Measurements from ENCODE around the gene CTNNBL1.
A peak's percentile ranks its signal among the peaks of the same experiment; 100 is the strongest.
"Not testable (repeated sequence)": the region's sequence is repeated elsewhere in the genome, so short reads cannot be mapped to it uniquely, and the experiment has no call there.

The CTNNBL1 gene

GRCh38 chr20:37852666-37853065 lies 158.8 kb downstream of the CTNNBL1 start:
- in situ Hi-C loops (cut with HindIII; ENCODE audit: low sequenced_read_pairs), result no loop called here
- TF ChIP-seq CTCF (IDR thresholded peaks at IDR 0.05; ENCODE audit: low read depth, low read length, missing control alignments), result no peak
- DNase-seq (ENCODE audit: low read depth), result no peak
- H3K4me3 ChIP-seq (ENCODE audit: low read depth, low read length), result no peak overlapping the region

- TF ChIP-seq CTCF (IDR thresholded peaks at IDR 0.05; ENCODE audit: low read depth, low read length, missing control alignments), result no peak
- in situ Hi-C loops (cut with HindIII; ENCODE audit: low sequenced_read_pairs), result no loop called here
- DNase-seq (ENCODE audit: low read depth), result no peak
- no peak overlapping the region for H3K4me3 ChIP-seq (ENCODE audit: low read depth, low read length)
Measured at GRCh38 chr20:37853823-37854375, 160.1 kb downstream of the CTNNBL1 start.

- DNase-seq (ENCODE audit: low read depth); H3K4me3 ChIP-seq (ENCODE audit: low read depth, low read length); in situ Hi-C loops (cut with HindIII; ENCODE audit: low sequenced_read_pairs): not testable (repeated sequence)
Measured at GRCh38 chr20:37856034-37856433, 162.2 kb downstream of the CTNNBL1 start.

- in situ Hi-C loops (cut with HindIII; ENCODE audit: low sequenced_read_pairs), result no loop called here
- H3K4me3 ChIP-seq (ENCODE audit: low read depth, low read length), result no peak overlapping the region
- no peak for TF ChIP-seq CTCF (IDR thresholded peaks at IDR 0.05; ENCODE audit: low read depth, low read length, missing control alignments)
- DNase-seq (ENCODE audit: low read depth), result peak; percentile 28
Measured at GRCh38 chr20:37856932-37857660, 163.3 kb downstream of the CTNNBL1 start.

GRCh38 chr20:37859406-37860171 lies 165.8 kb downstream of the CTNNBL1 start:
- in situ Hi-C loops (cut with HindIII; ENCODE audit: low sequenced_read_pairs), result no loop called here
- no peak for TF ChIP-seq CTCF (IDR thresholded peaks at IDR 0.05; ENCODE audit: low read depth, low read length, missing control alignments)
- no peak for DNase-seq (ENCODE audit: low read depth)
- H3K4me3 ChIP-seq (ENCODE audit: low read depth, low read length), result no peak overlapping the region

GRCh38 chr20:37863289-37863688 lies 169.5 kb downstream of the CTNNBL1 start:
- no peak for DNase-seq (ENCODE audit: low read depth)
- TF ChIP-seq CTCF (IDR thresholded peaks at IDR 0.05; ENCODE audit: low read depth, low read length, missing control alignments), result no peak
- H3K4me3 ChIP-seq (ENCODE audit: low read depth, low read length), result no peak overlapping the region
- in situ Hi-C loops (cut with HindIII; ENCODE audit: low sequenced_read_pairs), result no loop called here

GRCh38 chr20:37864298-37864697 lies 170.5 kb downstream of the CTNNBL1 start:
- no peak for TF ChIP-seq CTCF (IDR thresholded peaks at IDR 0.05; ENCODE audit: low read depth, low read length, missing control alignments)
- H3K4me3 ChIP-seq (ENCODE audit: low read depth, low read length), result no peak overlapping the region
- in situ Hi-C loops (cut with HindIII; ENCODE audit: low sequenced_read_pairs), result no loop called here
- peak; percentile 9 for DNase-seq (ENCODE audit: low read depth)
